Smooth muscle cell (in vitro differentiated cells): Measurements from ENCODE around the gene AGAP1. TPM values are rescaled to one million over a fixed set of nuclear protein-coding genes. Genes with fewer than 3 reads are reported as not detected.

Source experiments
- DNase-seq: peaks from one replicate; lab custom pipeline; 2025; ENCODE audit not compliant: unreplicated experiment; lab: John Stamatoyannopoulos, UW
- H2AFZ ChIP-seq: fragments of 200-600 bp; sonication (generic); 2 replicates; pipeline ENCODE4 v1.6.0; 2016; ENCODE audit warnings: antibody characterized with exemption, low read depth, mild to moderate bottlenecking
- H3F3A ChIP-seq: fragments of 200-600 bp; sonication (generic); 2 replicates; pipeline ENCODE4 v1.6.0; 2017; ENCODE audit warnings: antibody characterized with exemption, low read depth
- H3K27ac ChIP-seq: fragments of 200-600 bp; sonication (generic); 2 replicates; pipeline ENCODE4 v1.5.1; 2016; ENCODE audit warnings: low read depth, mild to moderate bottlenecking
- H3K27me3 ChIP-seq: fragments of 200-600 bp; sonication (generic); 2 replicates; pipeline ENCODE4 v1.6.1; 2016; ENCODE audit warnings: low read depth, mild to moderate bottlenecking
- H3K36me3 ChIP-seq: fragments of 200-600 bp; sonication (generic); 2 replicates; pipeline ENCODE4 v1.5.1; 2016; ENCODE audit warnings: low read depth
- H3K4me1 ChIP-seq: fragments of 200-600 bp; sonication (generic); 2 replicates; pipeline ENCODE4 v1.5.1; 2016; ENCODE audit warnings: low read depth
- H3K4me2 ChIP-seq: fragments of 200-600 bp; sonication (generic); 2 replicates; pipeline ENCODE4 v1.6.0; 2016; ENCODE audit warnings: mild to moderate bottlenecking
- H3K4me3 ChIP-seq: fragments of 200-600 bp; sonication (generic); 2 replicates; pipeline ENCODE4 v1.5.1; 2016; ENCODE audit warnings: mild to moderate bottlenecking
- H3K79me2 ChIP-seq: fragments of 200-600 bp; sonication (generic); 2 replicates; pipeline ENCODE4 v1.6.0; 2016; ENCODE audit warnings: low read depth, mild to moderate bottlenecking
- H3K9ac ChIP-seq: fragments of 200-600 bp; sonication (generic); 2 replicates; pipeline ENCODE4 v1.6.0; 2016; ENCODE audit warnings: low read depth
- H3K9me3 ChIP-seq: fragments of 200-600 bp; sonication (generic); replicated peaks from 2 replicates; pipeline ENCODE4 v1.5.1; 2016; ENCODE audit warnings: low read depth
- H4K20me1 ChIP-seq: fragments of 200-600 bp; sonication (generic); 2 replicates; pipeline ENCODE4 v1.6.0; 2016; ENCODE audit warnings: low read depth
- CTCF ChIP-seq: fragments of 200-600 bp; sonication (generic); IDR thresholded peaks from 2 replicates; pipeline ENCODE4 v1.5.1; 2017; ENCODE audit warnings: borderline replicate concordance, mild to moderate bottlenecking, antibody characterized with exemption; ENCODE audit not compliant: insufficient read depth, poor library complexity, severe bottlenecking
- WGBS: methylation state at CpG from one replicate; pipeline ENCODE4 v1.1.7; 2016; ENCODE audit warnings: low lambda C conversion rate; 5-methylcytosine and 5-hydroxymethylcytosine counted together
- polyA plus RNA-seq: library from polyadenylated mRNA; unstranded; fragments of >200 nt; fragmentation: Nextera tagmentation; extraction: Ambion mirVana; gene quantifications from 2 replicates; pipeline ENCODE4 v1.2.1, GENCODE V29; 2016
- total RNA-seq: library from RNA; depleted of rRNA; stranded (reverse); fragments of >200 nt; gene quantifications from 2 replicates; pipeline ENCODE4 v1.2.3, GENCODE V29; 2014

AGAP1 gene
- total and polyA plus RNA-seq, 2 experiments from 2014 or later, result 3.9 to 9.8 TPM

DNA sequence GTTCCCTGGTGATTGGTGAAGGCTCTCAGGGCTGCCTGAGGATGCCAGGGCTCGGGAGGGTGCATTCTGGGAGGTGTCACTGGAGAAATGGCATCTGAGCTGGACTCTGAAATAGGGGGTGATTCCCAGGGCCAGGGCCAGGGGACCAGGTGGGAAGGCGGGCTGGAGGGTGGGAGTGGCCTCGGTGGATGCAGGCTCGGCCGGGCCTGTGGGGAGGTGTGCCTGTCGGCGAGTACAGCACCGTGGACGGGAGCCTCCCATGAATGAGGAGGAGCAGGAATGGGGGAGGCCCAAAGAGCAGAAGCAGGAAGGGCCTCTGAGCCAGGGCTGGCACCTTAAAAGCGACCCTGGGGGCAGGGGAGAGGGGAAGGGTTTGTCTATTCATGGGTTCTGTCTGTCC lies 557.5 kb downstream of the AGAP1 start:
- no peak for DNase-seq
- no peak overlapping the region for H3K27ac ChIP-seq
- no peak overlapping the region for H3K9ac ChIP-seq
- H3K36me3 ChIP-seq, result no peaks in the 10 kb centered on the region
- no peaks in the 10 kb centered on the region for H4K20me1 ChIP-seq
- H3K9me3 ChIP-seq, result no peaks in the 10 kb centered on the region
- TF ChIP-seq CTCF, result no peak
- WGBS, result 88% methylated on average over 10 of the region's 10 CpGs
- no peaks in the 10 kb centered on the region for H3K79me2 ChIP-seq
- H3K27me3 ChIP-seq, result no peaks in the 10 kb centered on the region
- H3K4me1 ChIP-seq, result peaks cover 7% of the 10 kb centered on the region
- no peak overlapping the region for H2AFZ ChIP-seq
- no peak overlapping the region for H3K4me3 ChIP-seq
- no peak overlapping the region for H3K4me2 ChIP-seq
- H3F3A ChIP-seq, result no peaks in the 10 kb centered on the region

DNA sequence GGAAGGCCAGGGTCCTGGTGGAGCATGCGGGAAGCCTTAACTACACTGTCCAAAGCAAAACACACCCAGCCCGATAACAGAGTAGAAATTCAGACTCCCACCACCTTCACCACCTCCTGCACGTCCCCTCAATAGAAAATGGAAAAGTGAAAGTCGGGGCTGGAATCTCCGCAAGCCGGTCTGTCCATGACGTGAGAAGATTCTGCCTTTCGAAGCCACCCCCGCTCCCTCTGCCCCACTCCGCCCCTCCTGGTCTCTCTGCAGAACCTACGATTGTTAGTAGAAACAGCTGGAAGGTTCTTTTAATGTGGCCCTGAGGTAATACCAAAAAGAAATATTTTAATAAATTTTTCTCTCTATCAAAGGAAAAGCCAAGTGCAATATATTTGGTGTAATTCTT lies 558.0 kb downstream of the AGAP1 start:
- H3K36me3 ChIP-seq, result no peaks in the 10 kb centered on the region
- no peaks in the 10 kb centered on the region for H3F3A ChIP-seq
- no peaks in the 10 kb centered on the region for H3K79me2 ChIP-seq
- H2AFZ ChIP-seq, result no peak overlapping the region
- no peak overlapping the region for H3K27ac ChIP-seq
- WGBS, result 87% methylated on average over 11 of the region's 11 CpGs
- H4K20me1 ChIP-seq, result no peaks in the 10 kb centered on the region
- no peak overlapping the region for H3K4me3 ChIP-seq
- H3K4me1 ChIP-seq, result peaks cover 7% of the 10 kb centered on the region
- no peak for DNase-seq
- no peaks in the 10 kb centered on the region for H3K27me3 ChIP-seq
- no peak overlapping the region for H3K9ac ChIP-seq
- no peak overlapping the region for H3K4me2 ChIP-seq
- TF ChIP-seq CTCF, result no peak
- no peaks in the 10 kb centered on the region for H3K9me3 ChIP-seq

DNA sequence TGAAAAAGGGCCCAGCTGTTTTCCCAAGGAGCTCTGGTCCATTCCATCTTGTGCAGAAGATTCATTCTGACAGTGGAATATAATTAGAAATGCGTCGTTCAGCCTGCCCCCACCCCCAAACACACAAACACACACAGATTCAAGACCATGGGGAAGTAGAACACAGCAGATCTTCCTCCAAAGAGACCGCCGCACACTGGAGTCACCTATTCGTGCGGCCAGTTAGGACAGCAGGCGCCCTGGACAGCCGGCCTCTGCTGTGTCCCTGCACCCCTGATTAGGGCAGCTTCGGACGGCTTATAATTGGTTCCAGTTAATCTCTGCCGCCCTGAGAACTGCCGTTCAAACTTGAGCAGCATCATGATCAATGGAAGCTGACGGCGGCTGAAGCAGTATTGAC lies 558.4 kb downstream of the AGAP1 start:
- H3K27me3 ChIP-seq, result no peaks in the 10 kb centered on the region

More for the DNA sequence above, 558.4 kb downstream of the AGAP1 start:
- Histone ChIP-seq H3K79me2 (no peaks in the 10 kb centered on the region), H3K27ac (no peak overlapping the region), H3K9me3 (no peaks in the 10 kb centered on the region), H3K4me3 (no peak overlapping the region), H3K9ac (no peak overlapping the region), H3K4me2 (no peak overlapping the region), H4K20me1 (no peaks in the 10 kb centered on the region), H3F3A (no peaks in the 10 kb centered on the region), H3K36me3 (no peaks in the 10 kb centered on the region), H3K4me1 (peaks cover 7% of the 10 kb centered on the region), H2AFZ (no peak overlapping the region)
- 97% methylated on average over 14 of the region's 14 CpGs for WGBS
- no peak for TF ChIP-seq CTCF
- DNase-seq, result no peak
